ENCODE data around the gene EIF2A.
"Not testable (repeated sequence)": the region's sequence is repeated elsewhere in the genome, so short reads cannot be mapped to it uniquely, and the experiment has no call there.

EIF2A gene

GRCh38 chr3:150546226-150547044 lies at the start of gene EIF2A, which contains the start of gene SERP1:
Gene EIF2A (plus strand): TSS chr3:150546787. CDS start chr3:150546803, 16 bp downstream.
Gene SERP1 (minus strand): TSS chr3:150546496. CDS start chr3:150546135, 361 bp downstream.
- H3K4me1 ChIP-seq (ENCODE audit: control insufficient read depth, insufficient read depth, low read length): peaks cover 10% of the 10 kb centered on the region
- no peaks in the 10 kb centered on the region for H3K27me3 ChIP-seq (ENCODE audit: control insufficient read depth, insufficient read depth, low read length)
- peak within 1 kb of the TSS; percentile 96 for H3K9ac ChIP-seq (ENCODE audit: low read length)
- peak within 1 kb of the TSS; percentile 96 for H3K4me3 ChIP-seq (ENCODE audit: low read length)
- H3K36me3 ChIP-seq (ENCODE audit: control insufficient read depth, insufficient read depth, low read length): peaks cover 3% of the 10 kb centered on the region
- peak within 1 kb of the TSS; percentile 98 for H3K27ac ChIP-seq (ENCODE audit: low read depth, low read length)

- no peaks in the 10 kb centered on the region for H3K27me3 ChIP-seq (ENCODE audit: control insufficient read depth, insufficient read depth, low read length)
- H3K9ac ChIP-seq (ENCODE audit: low read length): no peak overlapping the region
- no peak overlapping the region for H3K4me3 ChIP-seq (ENCODE audit: low read length)
- H3K27ac ChIP-seq (ENCODE audit: low read depth, low read length): no peak overlapping the region
- H3K4me1 ChIP-seq (ENCODE audit: control insufficient read depth, insufficient read depth, low read length): no peaks in the 10 kb centered on the region
- H3K36me3 ChIP-seq (ENCODE audit: control insufficient read depth, insufficient read depth, low read length): no peaks in the 10 kb centered on the region
Observed at GRCh38 chr3:150497956-150498355, 48.6 kb upstream of the EIF2A start.

- not testable (repeated sequence) for H3K9ac ChIP-seq (ENCODE audit: low read length); H3K27me3 ChIP-seq (ENCODE audit: control insufficient read depth, insufficient read depth, low read length); H3K36me3 ChIP-seq (ENCODE audit: control insufficient read depth, insufficient read depth, low read length); H3K27ac ChIP-seq (ENCODE audit: low read depth, low read length); H3K4me1 ChIP-seq (ENCODE audit: control insufficient read depth, insufficient read depth, low read length); H3K4me3 ChIP-seq (ENCODE audit: low read length)
Observed at GRCh38 chr3:150500960-150501359, 45.6 kb upstream of the EIF2A start.

DNA sequence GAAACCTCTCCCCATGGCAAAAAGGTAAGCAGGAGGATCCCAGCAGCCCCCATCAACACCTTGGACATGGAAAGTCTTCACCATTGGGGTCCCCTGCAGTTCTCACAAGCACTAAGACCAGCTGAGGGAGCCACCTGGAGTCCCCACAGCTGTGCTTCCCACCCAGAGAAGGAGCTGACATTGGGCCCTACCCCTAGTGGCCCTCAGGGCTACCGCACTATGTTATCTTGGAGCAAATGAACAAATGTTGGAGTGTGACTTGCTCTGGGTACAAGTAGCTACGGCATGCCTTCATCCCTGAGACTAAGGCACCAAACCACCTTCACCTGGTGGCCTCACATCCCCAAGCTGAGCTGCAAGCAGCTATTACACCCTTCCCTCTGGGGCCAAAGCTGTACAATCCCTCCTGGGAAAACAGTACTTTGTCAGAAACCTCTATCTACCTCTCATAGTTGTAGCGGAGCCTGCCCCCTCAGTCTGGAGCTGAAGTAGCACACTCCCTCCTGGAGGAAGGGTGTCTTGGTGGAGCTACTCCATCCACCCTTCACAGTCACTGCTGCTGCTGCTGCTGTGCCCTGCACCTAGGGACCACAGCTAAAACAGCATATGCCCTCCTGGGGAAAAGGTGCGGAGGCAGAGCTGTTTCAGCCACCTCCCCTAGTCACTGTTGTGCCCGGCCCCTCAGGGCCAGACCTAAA lies 43.0 kb upstream of the EIF2A start:
- H3K4me1 ChIP-seq (ENCODE audit: control insufficient read depth, insufficient read depth, low read length): no peaks in the 10 kb centered on the region
- no peak overlapping the region for H3K27ac ChIP-seq (ENCODE audit: low read depth, low read length)
- H3K4me3 ChIP-seq (ENCODE audit: low read length): no peak overlapping the region
- no peak overlapping the region for H3K9ac ChIP-seq (ENCODE audit: low read length)
- no peaks in the 10 kb centered on the region for H3K36me3 ChIP-seq (ENCODE audit: control insufficient read depth, insufficient read depth, low read length)
- no peaks in the 10 kb centered on the region for H3K27me3 ChIP-seq (ENCODE audit: control insufficient read depth, insufficient read depth, low read length)

GRCh38 chr3:150504483-150504882 lies 42.1 kb upstream of the EIF2A start:
- Histone ChIP-seq H3K27ac (ENCODE audit: low read depth, low read length) (no peak overlapping the region), H3K4me3 (ENCODE audit: low read length) (no peak overlapping the region), H3K27me3 (ENCODE audit: control insufficient read depth, insufficient read depth, low read length) (no peaks in the 10 kb centered on the region), H3K4me1 (ENCODE audit: control insufficient read depth, insufficient read depth, low read length) (no peaks in the 10 kb centered on the region), H3K9ac (ENCODE audit: low read length) (no peak overlapping the region), H3K36me3 (ENCODE audit: control insufficient read depth, insufficient read depth, low read length) (no peaks in the 10 kb centered on the region)

DNA sequence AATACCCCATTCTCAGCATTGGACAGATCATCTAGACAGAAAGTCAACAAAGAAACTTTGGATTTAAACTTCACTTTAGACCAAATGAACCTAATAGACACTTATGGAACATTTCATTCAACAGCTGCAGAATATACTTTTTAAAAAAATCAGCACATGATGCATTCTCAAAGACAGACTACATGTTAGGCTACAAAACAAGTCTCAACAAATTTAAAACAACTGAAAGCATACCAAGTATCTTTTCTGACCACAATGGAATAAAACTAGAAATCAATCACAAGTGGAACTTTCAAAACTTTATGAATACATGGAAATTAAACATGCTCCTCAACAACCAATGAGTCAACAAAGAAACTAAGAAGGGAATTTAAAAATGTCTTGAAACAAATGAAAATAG lies 38.2 kb upstream of the EIF2A start:
- H3K4me3 ChIP-seq (ENCODE audit: low read length): no peak overlapping the region
- H3K27me3 ChIP-seq (ENCODE audit: control insufficient read depth, insufficient read depth, low read length): no peaks in the 10 kb centered on the region
- no peaks in the 10 kb centered on the region for H3K4me1 ChIP-seq (ENCODE audit: control insufficient read depth, insufficient read depth, low read length)
- H3K27ac ChIP-seq (ENCODE audit: low read depth, low read length): no peak overlapping the region
- H3K9ac ChIP-seq (ENCODE audit: low read length): no peak overlapping the region
- H3K36me3 ChIP-seq (ENCODE audit: control insufficient read depth, insufficient read depth, low read length): no peaks in the 10 kb centered on the region

GRCh38 chr3:150509780-150510179 lies 36.8 kb upstream of the EIF2A start:
- Histone ChIP-seq H3K27me3 (ENCODE audit: control insufficient read depth, insufficient read depth, low read length) (no peaks in the 10 kb centered on the region), H3K4me1 (ENCODE audit: control insufficient read depth, insufficient read depth, low read length) (no peaks in the 10 kb centered on the region), H3K27ac (ENCODE audit: low read depth, low read length) (no peak overlapping the region), H3K36me3 (ENCODE audit: control insufficient read depth, insufficient read depth, low read length) (no peaks in the 10 kb centered on the region), H3K9ac (ENCODE audit: low read length) (no peak overlapping the region), H3K4me3 (ENCODE audit: low read length) (no peak overlapping the region)

- no peaks in the 10 kb centered on the region for H3K27me3 ChIP-seq (ENCODE audit: control insufficient read depth, insufficient read depth, low read length)
- H3K4me3 ChIP-seq (ENCODE audit: low read length): no peak overlapping the region
- H3K27ac ChIP-seq (ENCODE audit: low read depth, low read length): no peak overlapping the region
- H3K9ac ChIP-seq (ENCODE audit: low read length): no peak overlapping the region
- H3K4me1 ChIP-seq (ENCODE audit: control insufficient read depth, insufficient read depth, low read length): no peaks in the 10 kb centered on the region
- H3K36me3 ChIP-seq (ENCODE audit: control insufficient read depth, insufficient read depth, low read length): no peaks in the 10 kb centered on the region
Observed at GRCh38 chr3:150511122-150511821, 35.3 kb upstream of the EIF2A start.

GRCh38 chr3:150515210-150515609 lies 31.4 kb upstream of the EIF2A start:
- Histone ChIP-seq H3K4me1 (ENCODE audit: control insufficient read depth, insufficient read depth, low read length) (no peaks in the 10 kb centered on the region), H3K27ac (ENCODE audit: low read depth, low read length) (no peak overlapping the region), H3K4me3 (ENCODE audit: low read length) (no peak overlapping the region), H3K9ac (ENCODE audit: low read length) (no peak overlapping the region), H3K36me3 (ENCODE audit: control insufficient read depth, insufficient read depth, low read length) (no peaks in the 10 kb centered on the region), H3K27me3 (ENCODE audit: control insufficient read depth, insufficient read depth, low read length) (no peaks in the 10 kb centered on the region)

DNA sequence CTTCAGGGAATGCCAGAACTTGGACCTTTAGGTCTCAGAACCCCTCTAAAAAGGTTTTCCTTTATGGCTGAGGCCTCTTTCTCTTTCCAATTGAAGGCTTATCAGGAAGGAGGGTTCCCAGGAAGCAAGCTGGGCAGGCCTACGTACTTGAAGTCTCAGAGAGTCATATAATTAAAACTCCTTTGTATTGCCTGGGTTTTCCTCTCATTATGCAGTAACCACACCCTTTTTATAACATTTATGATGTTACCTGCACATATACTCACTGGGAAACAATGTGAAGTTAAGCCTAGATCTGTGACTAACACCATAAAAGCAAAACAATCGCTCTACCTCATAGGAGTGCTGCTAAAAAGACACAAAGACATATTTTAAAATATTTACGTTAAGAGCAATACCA lies 27.6 kb upstream of the EIF2A start:
- H3K27me3 ChIP-seq (ENCODE audit: control insufficient read depth, insufficient read depth, low read length): no peaks in the 10 kb centered on the region
- no peaks in the 10 kb centered on the region for H3K4me1 ChIP-seq (ENCODE audit: control insufficient read depth, insufficient read depth, low read length)
- H3K9ac ChIP-seq (ENCODE audit: low read length): no peak overlapping the region
- H3K27ac ChIP-seq (ENCODE audit: low read depth, low read length): no peak overlapping the region
- H3K4me3 ChIP-seq (ENCODE audit: low read length): no peak overlapping the region
- no peaks in the 10 kb centered on the region for H3K36me3 ChIP-seq (ENCODE audit: control insufficient read depth, insufficient read depth, low read length)

DNA sequence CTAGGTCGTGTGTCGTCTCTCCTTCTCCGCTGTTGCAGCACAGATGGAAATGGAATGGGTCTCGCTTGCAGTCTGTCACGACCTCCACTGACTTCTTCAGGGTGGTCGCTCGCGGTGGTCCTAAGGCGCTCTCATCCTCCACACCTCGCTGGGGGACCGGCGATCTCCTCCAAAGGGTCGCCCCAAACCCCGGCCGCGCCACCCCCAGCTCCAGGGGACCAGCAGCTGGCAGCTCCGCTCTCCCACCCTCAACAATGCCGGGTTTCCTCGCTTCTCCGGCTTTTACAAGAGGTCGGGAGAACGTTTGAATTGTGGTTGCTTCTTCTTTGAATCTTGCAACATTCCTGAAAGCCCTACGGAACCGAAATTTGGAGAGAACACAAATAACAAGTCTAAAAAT lies 26.2 kb upstream of the EIF2A start:
- Histone ChIP-seq H3K36me3 (ENCODE audit: control insufficient read depth, insufficient read depth, low read length) (no peaks in the 10 kb centered on the region), H3K4me1 (ENCODE audit: control insufficient read depth, insufficient read depth, low read length) (no peaks in the 10 kb centered on the region), H3K27ac (ENCODE audit: low read depth, low read length) (no peak overlapping the region), H3K27me3 (ENCODE audit: control insufficient read depth, insufficient read depth, low read length) (no peaks in the 10 kb centered on the region), H3K9ac (ENCODE audit: low read length) (no peak overlapping the region), H3K4me3 (ENCODE audit: low read length) (no peak overlapping the region)

- Histone ChIP-seq H3K27ac (ENCODE audit: low read depth, low read length) (no peak overlapping the region), H3K36me3 (ENCODE audit: control insufficient read depth, insufficient read depth, low read length) (no peaks in the 10 kb centered on the region), H3K4me1 (ENCODE audit: control insufficient read depth, insufficient read depth, low read length) (no peaks in the 10 kb centered on the region), H3K27me3 (ENCODE audit: control insufficient read depth, insufficient read depth, low read length) (no peaks in the 10 kb centered on the region), H3K9ac (ENCODE audit: low read length) (no peak overlapping the region), H3K4me3 (ENCODE audit: low read length) (no peak overlapping the region)
Observed at GRCh38 chr3:150521463-150521862, 25.1 kb upstream of the EIF2A start.
